Cardiac muscle cell (in vitro differentiated cells and primary cell): Measurements from ENCODE around the gene CC2D2B. TPM values are rescaled to one million over a fixed set of nuclear protein-coding genes. Genes with fewer than 3 reads are reported as not detected.

ENCODE experiments used
- DNase-seq, 2 donors: peaks; one replicate each; pipeline versions ENCODE4 v3.0.0 to v3.0.0-alpha.2; 2010 to 2017; ENCODE audit warnings: low read depth in 1 of 2, low spot score in 1 of 2
- H3K27ac ChIP-seq: fragments of 200-600 bp; sonication (generic); 2 replicates; pipeline ENCODE4 v1.5.1; 2016
- H3K27me3 ChIP-seq: fragments of 200-600 bp; sonication (generic); 2 replicates; pipeline ENCODE4 v1.6.0; 2016; ENCODE audit warnings: control low read depth
- H3K36me3 ChIP-seq: fragments of 200-600 bp; sonication (generic); 2 replicates; pipeline ENCODE4 v1.5.1; 2016; ENCODE audit warnings: control low read depth
- H3K4me1 ChIP-seq: fragments of 200-600 bp; sonication (generic); 2 replicates; pipeline ENCODE4 v1.8.1; 2017; ENCODE audit warnings: low read depth, mild to moderate bottlenecking, mixed run types
- H3K4me3 ChIP-seq: fragments of 200-600 bp; sonication (generic); 2 replicates; pipeline ENCODE4 v1.5.1; 2016; ENCODE audit warnings: mild to moderate bottlenecking
- H3K9me3 ChIP-seq: fragments of 200-600 bp; sonication (generic); 2 replicates; pipeline ENCODE4 v1.5.1; 2017; ENCODE audit warnings: low read depth, mild to moderate bottlenecking, control low read depth
- polyA plus RNA-seq: library from polyadenylated mRNA; unstranded; fragments of >200 nt; fragmentation: Nextera tagmentation; extraction: Ambion mirVana; gene quantifications from 2 replicates; pipeline ENCODE4 v1.2.1, GENCODE V29; 2016
- total RNA-seq: library from RNA; depleted of rRNA; stranded (reverse); fragments of >200 nt; gene quantifications from 2 replicates; pipeline ENCODE4 v1.2.3, GENCODE V29; 2016
- TF ChIP-seq, protein P1 (sequence below): IDR thresholded peaks from 2 replicates; pipeline ENCODE4 v1.5.1; 2012; ENCODE audit warnings: low read depth, mild to moderate bottlenecking, low read length

CC2D2B gene
- total and polyA plus RNA-seq, 2 experiments from 2014 or later, result 0.15 to 0.18 TPM

DNA sequence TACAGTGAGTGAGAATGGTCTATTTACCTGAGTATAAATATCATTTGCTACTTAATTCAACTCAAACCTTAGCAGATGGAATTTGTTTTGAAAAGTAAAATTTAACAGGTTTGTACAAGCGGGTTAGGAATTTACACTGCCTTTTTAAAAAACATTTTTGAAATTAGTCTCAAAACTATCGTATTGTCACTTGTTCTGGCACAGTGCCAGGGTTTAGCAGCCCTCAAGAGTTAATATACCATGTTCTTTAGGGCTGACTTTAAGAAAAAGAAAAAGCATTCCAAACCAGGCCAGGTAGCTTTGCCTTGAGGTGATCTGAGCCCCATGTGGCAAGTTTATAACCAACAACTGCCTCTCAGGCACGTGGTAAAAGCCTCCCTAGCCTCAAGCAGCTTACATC is 153.5 kb downstream of the CC2D2B start:
- H3K36me3 ChIP-seq, result peaks cover 38% of the 10 kb centered on the region
- DNase-seq, result no peak
- H3K4me3 ChIP-seq, result no peak overlapping the region
- no peaks in the 10 kb centered on the region for H3K4me1 ChIP-seq
- no peaks in the 10 kb centered on the region for H3K27me3 ChIP-seq
- no peak overlapping the region for H3K27ac ChIP-seq
- TF ChIP-seq, protein P1, sequence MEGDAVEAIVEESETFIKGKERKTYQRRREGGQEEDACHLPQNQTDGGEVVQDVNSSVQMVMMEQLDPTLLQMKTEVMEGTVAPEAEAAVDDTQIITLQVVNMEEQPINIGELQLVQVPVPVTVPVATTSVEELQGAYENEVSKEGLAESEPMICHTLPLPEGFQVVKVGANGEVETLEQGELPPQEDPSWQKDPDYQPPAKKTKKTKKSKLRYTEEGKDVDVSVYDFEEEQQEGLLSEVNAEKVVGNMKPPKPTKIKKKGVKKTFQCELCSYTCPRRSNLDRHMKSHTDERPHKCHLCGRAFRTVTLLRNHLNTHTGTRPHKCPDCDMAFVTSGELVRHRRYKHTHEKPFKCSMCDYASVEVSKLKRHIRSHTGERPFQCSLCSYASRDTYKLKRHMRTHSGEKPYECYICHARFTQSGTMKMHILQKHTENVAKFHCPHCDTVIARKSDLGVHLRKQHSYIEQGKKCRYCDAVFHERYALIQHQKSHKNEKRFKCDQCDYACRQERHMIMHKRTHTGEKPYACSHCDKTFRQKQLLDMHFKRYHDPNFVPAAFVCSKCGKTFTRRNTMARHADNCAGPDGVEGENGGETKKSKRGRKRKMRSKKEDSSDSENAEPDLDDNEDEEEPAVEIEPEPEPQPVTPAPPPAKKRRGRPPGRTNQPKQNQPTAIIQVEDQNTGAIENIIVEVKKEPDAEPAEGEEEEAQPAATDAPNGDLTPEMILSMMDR, result no peak
- H3K9me3 ChIP-seq, result no peaks in the 10 kb centered on the region

DNA sequence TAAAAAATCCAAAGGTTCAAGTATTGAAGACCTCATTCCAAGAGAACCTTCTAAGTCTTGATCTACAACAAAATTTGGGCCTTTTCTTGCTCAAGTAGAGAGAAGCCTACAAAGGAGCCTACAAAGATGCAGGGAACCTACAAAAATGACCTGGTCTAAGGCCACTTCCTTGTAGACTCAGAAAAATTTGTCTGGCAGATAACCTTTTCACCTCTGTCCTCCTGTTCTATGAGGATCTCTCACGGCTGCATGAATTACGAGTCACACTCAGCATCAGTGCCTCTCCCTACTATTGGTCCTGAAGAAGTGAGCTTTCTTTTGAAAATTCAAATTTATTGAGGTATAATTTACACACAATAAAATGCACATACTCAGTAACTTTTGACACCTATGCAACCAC is 164.9 kb downstream of the CC2D2B start:
- Histone ChIP-seq H3K36me3 (no peaks in the 10 kb centered on the region), H3K4me1 (peaks cover 16% of the 10 kb centered on the region), H3K4me3 (no peak overlapping the region), H3K27me3 (no peaks in the 10 kb centered on the region), H3K27ac (peak overlapping the region; percentile 63), H3K9me3 (no peaks in the 10 kb centered on the region)
- TF ChIP-seq, protein P1, result no peak
- no peak for DNase-seq

DNA sequence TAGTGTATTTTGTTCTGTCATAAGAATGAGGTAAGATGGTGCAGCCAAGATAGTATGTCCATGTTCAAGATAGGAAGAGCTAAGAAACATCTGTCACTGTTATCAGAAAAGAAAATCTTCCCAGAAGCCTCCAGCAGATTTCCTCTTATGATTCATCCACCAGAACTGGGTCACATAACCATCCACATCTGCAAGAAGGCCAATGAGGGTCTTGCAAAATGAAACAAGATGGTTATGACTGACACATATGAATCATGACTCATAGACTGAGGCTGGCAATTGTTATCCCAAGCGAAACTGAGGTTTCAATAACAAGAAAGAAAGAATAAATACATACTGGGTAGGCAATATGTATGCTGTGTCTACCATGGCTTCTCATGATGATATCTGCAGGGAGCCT is 165.9 kb downstream of the CC2D2B start:
- Histone ChIP-seq H3K27ac (no peak overlapping the region), H3K9me3 (no peaks in the 10 kb centered on the region), H3K4me3 (no peak overlapping the region), H3K27me3 (no peaks in the 10 kb centered on the region), H3K4me1 (peaks cover 16% of the 10 kb centered on the region), H3K36me3 (no peaks in the 10 kb centered on the region)
- TF ChIP-seq, protein P1, result no peak
- peak in 1 of 2 donors; percentile 60 for DNase-seq

DNA sequence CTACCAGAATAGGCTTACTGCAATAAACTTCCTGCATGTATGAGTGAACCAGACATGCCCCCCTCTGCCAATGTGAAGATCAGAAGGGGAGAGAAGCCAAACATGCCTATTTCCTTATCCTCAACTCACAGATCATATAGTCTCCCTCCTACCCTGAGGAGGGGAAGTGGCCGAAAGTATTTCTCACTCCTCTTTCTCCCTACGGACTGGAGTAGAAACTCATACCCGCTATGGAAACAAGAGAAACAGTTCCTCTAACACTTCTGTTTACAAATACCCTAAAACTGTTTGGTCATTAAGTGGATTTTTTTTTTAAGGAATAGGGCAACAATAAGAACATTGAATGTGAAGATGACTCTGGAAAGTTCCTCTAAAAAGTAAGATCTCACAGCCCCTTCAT is 167.0 kb downstream of the CC2D2B start:
- Histone ChIP-seq H3K4me1 (peaks cover 16% of the 10 kb centered on the region), H3K27ac (no peak overlapping the region), H3K4me3 (no peak overlapping the region), H3K27me3 (no peaks in the 10 kb centered on the region), H3K36me3 (no peaks in the 10 kb centered on the region), H3K9me3 (no peaks in the 10 kb centered on the region)
- no peak for DNase-seq
- TF ChIP-seq, protein P1, result no peak

DNA sequence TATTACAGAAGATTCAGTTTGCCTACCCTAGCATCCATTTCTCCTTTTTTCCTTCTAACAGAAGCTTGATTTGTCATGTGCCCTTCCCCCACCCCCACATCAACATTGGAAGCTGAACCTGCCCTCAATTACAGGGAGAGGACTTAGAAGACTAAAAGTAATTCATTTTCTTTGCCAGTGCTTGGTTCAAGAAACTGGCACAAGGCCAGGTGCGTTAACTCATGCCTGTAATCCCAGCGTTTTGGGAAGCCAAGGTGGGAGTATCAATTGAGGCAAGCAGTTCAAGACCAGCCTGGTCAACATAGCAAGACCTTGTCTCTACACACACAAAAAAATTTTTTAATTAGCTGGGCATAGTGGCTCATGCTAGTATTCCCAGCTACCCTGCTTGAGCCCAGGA is 168.2 kb downstream of the CC2D2B start:
- Histone ChIP-seq H3K36me3 (no peaks in the 10 kb centered on the region), H3K4me1 (peaks cover 16% of the 10 kb centered on the region), H3K4me3 (no peak overlapping the region), H3K9me3 (no peaks in the 10 kb centered on the region), H3K27ac (no peak overlapping the region), H3K27me3 (no peaks in the 10 kb centered on the region)
- no peak for DNase-seq
- TF ChIP-seq, protein P1, result no peak

DNA sequence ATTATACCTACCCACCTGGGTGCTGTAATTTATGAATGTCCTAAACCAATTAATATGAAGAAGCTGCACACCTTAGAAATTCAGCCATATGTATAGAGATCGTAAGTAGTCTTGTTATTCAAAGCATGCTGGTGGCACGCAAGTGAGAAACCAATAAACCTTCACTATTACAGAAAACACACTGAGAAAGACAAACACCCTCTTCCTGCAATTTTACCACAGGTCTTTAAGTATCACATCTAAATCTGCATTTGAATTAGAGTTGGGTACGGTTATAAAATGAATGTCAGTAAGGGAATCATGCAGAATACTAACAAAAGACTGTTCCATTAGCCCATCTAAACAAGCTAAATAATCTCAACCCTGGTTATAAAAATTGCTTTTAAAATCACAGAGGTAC is 169.4 kb downstream of the CC2D2B start:
- H3K4me1 ChIP-seq, result peaks cover 8% of the 10 kb centered on the region
- H3K27me3 ChIP-seq, result no peaks in the 10 kb centered on the region
- H3K27ac ChIP-seq, result no peak overlapping the region
- H3K4me3 ChIP-seq, result no peak overlapping the region
- TF ChIP-seq, protein P1, result no peak
- H3K9me3 ChIP-seq, result no peaks in the 10 kb centered on the region
- DNase-seq, result no peak
- H3K36me3 ChIP-seq, result no peaks in the 10 kb centered on the region
